Upper lobe of left lung (tissue), 4 donors: ENCODE data around the gene CSF2RB.

ENCODE experiments used
- CTCF ChIP-seq, 6 experiments: fragments of 450-650 bp in 4 of 6; fragments of 200-600 bp in 2 of 6; sonication (generic) in 2 of 6; IDR thresholded peaks; one replicate each; pipeline ENCODE4 v1.5.1; 2016 to 2019; ENCODE audit warnings: antibody characterized with exemption in 6 of 6
- EP300 ChIP-seq, 4 donors: sonication (generic); formaldehyde crosslinking; IDR thresholded peaks; one replicate each; pipeline ENCODE4 v1.5.1; 2017; ENCODE audit warnings: antibody characterized with exemption in 4 of 4, control low read depth in 2 of 4
- POLR2A ChIP-seq, 4 donors: fragments of 450-650 bp; IDR thresholded peaks; one replicate each; pipeline ENCODE4 v1.5.1; 2016 to 2017; ENCODE audit warnings: antibody characterized with exemption in 4 of 4, mild to moderate bottlenecking in 2 of 4

GRCh38 chr22:36911887-36912661 is 1.4 kb upstream of the CSF2RB start:
- TF ChIP-seq CTCF (IDR thresholded peaks at IDR 0.05), result no peak
- no peak for TF ChIP-seq EP300 (IDR thresholded peaks at IDR 0.05)
- TF ChIP-seq POLR2A (IDR thresholded peaks at IDR 0.05), result no peak
